ENCODE data around the gene CGB7. TPM values are rescaled to one million over a fixed set of nuclear protein-coding genes. Genes with fewer than 3 reads are reported as not detected.

CGB7 gene
- not detected in 2 replicates for total RNA-seq

DNA sequence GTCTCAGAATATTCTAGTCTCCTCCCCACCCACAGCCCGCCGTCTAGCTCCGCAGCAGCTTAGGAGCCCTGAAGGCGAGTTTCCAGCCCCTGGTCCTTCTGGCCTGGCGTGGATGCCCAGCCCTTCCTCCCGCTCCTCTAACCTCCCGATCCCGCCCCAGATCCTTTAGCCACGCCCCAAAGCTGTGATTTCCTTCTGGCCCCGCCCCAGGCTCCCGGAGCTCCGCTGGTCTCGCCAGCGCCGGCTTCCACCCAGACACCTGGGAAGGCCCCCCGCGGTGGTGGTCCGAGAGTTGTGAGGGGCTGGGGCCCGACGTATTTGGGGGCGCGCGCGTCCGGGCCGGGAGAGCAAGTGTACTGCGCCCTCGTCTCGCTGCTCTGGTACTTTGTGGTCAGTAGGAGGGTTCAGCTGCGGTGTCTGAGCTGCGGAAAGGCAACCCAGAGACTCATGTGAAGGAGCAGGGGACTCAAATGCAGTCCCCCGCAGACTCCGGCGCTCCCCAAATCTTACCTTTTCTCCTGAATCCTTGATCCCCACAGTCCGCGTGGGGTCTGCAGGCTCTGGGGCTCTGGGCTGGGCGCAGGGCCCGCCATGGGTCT is at the start of gene CGB7:
TSS of gene CGB7 (minus strand) at position 114 of the 599 bp plus-strand sequence. CDS start 2,374 bp downstream, outside the sequence.
- DNase-seq: peak; percentile 54

DNA sequence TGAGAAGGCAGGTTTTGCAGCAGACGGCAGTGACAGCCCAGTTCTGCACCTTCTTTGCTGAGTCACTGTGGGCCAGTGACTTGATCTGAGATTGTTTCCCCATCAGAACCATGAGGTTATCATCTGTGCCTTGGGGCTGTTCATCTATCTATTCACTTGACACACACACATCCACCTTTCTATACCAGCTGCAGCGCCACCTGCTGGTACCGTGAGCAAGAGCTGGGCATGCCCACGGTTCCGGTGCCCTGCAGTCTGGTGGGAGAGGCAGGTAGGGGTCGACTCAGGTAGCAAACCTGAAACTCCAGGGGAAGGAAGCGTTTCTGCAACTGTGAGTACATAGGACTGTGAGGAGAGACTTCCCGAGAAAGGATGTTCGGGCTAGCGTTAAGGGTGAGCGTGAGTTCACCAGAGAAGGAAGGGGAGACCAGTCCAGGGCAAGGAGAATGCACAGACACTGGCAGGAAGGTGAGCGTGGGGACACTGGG is 49.1 kb upstream of the CGB7 start:
- peak; percentile 74 for DNase-seq

DNA sequence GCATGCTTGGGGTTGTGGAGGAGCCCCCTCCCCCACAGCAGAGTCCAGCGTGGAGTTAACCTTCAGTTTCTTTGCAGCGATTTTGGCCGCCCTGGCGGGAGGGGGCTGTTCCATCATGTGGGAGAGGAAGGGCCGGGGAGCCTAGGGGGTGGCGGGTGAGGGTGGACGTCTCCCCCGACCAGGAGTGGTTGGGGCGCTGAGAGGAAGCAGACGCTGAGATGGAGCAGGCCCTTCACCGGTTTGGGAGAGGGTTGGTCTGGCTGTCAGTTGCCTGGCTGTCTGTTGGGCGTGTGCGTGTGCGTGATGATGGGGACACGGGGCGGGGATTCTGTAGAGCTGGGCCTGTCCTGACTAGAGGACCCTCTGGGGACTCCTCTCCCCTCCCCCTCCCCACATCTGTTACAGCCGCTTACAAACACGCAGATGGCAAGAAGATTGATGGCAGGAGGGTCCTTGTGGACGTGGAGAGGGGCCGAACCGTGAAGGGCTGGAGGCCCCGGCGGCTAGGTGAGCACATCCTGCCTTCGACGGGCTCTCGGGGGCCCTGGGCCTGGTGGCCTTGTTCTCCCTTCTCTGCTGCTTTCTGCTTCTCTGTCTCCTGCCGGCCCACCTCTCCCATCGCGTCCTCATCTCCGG is 46.8 kb upstream of the CGB7 start:
- DNase-seq: no peak

DNA sequence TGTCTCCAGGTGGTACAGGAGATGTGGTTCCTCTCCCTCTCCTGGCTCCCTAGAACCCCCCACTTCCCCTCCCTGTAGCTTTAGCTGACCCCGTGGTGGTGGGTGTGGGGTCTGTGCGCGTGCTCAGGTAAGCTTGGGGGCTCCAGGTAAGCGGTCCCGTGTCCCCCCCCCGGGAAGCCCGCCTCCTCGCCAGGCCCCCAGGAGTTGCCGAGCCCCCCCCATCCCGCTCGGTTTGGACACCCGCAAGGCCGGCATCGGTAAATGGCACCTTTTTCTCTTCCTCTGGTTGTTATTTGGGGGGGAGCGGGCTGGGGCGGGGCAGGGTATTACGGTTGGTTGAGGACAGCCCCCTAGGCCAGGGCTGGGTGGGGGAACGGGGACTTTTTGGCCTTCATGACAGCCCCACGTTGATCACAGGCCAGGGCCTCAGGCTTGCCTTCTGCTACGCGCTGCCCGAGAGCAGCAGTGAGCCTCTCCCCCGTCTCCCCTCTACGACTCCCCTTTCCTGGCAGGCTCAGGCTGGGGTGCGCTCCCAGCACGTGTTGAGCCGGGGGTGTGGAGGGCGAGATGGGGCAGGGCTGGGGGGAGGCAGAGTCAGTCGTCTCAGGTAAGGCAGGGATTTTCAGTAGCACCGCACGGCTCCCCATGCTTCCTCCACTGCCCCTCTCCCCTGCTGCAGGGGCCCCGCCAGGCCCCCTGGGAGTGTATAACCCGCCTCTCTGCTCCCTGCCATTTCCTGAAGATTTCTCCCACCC is 46.0 kb upstream of the CGB7 start:
- no peak for DNase-seq

DNA sequence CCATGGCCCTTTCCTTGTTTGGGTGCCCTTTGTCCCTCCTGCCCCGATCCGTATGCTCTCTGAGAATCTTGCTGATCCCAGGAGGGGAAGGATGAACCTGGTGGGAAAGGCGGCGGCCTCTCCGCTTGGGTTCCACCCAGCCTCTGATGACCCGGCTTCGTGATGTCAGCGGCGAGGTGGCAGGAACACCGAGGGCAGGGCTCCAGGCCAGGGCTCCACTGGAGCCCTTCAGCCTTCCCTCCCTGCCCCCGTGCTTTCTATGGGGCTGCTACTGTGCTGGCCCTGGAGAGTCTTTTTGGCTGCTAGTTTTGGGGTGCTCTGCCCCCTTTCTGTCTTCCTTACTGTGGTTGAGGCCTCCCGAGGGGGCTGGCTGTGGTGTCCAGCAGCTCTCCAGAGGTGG is 44.8 kb upstream of the CGB7 start:
- DNase-seq: no peak

DNA sequence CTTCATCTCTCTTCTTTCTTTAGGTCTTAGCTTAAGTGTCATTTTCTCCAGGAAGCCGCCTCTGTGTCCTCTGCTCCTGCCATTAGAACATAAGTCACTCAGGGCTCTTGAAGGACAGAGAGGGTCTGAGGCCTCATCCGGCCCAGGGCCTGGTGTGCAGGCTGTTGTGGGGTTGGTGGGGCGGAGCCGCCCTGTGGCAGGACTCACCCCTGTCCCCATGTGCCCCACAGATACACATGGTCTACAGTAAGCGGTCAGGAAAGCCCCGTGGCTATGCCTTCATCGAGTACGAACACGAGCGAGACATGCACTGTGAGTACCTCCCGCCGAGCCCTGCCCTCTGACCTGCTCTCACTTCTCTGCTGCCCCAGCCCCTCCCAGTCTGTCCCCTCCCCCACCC is 43.6 kb upstream of the CGB7 start:
- no peak for DNase-seq

DNA sequence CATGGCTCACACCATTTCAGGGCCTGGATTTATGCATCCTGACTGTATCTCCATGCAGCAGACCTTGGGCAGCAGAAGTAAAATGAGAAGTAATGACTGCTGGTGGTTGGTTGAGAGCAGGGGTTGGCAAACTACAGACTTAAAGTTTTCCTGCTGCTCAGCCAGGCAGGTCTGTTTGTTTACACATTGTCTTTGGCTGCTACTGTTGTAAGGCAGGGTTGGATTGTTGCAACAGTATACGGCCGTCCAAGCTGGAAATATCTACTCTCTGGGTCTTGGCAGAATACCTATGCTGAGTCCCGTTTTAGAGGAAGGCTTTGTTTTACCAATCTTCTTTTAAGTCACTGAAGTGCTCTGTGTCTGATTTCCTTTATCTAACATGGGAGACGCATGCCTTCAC is 41.2 kb upstream of the CGB7 start:
- no peak for DNase-seq

DNA sequence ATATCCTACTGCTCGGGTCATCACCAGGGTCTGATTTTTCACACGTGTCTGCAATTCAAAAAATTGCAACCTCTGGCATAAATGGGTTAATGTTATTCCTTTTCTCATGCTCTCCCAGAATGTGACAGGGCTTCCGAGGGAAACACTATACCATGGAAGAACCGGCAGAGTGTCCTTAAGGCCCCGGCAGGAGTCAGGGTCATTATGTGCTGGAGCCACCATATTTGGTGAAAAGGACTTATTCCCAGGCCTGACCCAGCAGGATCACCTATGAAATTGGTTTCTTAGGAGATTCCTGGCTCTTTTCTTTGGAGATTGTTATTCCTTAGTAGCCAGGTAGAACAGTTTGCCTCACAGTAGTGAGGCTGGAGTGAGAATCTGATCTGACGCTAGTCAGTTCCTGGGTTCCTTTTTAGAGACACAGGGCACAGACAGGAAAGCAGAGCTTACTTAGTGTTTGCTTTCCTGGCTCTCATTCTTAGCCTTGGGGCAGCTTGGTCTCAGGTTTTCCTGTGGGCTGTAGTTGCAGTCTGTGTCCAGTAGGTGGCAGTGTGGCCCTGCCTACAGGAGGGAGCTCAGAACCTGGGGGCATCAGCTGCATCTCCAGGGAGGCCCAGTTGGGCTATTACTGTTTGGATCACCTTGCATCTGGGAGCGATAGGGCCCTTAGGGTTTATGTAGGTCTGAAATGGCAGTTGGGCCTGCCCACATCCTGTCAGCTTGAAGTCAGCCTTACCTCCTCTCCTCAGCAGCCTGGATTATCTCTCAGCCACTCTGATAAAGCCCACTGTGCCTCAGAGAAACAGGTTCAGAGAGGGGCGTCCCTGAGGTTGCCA is 40.1 kb upstream of the CGB7 start:
- DNase-seq: peak; percentile 86

DNA sequence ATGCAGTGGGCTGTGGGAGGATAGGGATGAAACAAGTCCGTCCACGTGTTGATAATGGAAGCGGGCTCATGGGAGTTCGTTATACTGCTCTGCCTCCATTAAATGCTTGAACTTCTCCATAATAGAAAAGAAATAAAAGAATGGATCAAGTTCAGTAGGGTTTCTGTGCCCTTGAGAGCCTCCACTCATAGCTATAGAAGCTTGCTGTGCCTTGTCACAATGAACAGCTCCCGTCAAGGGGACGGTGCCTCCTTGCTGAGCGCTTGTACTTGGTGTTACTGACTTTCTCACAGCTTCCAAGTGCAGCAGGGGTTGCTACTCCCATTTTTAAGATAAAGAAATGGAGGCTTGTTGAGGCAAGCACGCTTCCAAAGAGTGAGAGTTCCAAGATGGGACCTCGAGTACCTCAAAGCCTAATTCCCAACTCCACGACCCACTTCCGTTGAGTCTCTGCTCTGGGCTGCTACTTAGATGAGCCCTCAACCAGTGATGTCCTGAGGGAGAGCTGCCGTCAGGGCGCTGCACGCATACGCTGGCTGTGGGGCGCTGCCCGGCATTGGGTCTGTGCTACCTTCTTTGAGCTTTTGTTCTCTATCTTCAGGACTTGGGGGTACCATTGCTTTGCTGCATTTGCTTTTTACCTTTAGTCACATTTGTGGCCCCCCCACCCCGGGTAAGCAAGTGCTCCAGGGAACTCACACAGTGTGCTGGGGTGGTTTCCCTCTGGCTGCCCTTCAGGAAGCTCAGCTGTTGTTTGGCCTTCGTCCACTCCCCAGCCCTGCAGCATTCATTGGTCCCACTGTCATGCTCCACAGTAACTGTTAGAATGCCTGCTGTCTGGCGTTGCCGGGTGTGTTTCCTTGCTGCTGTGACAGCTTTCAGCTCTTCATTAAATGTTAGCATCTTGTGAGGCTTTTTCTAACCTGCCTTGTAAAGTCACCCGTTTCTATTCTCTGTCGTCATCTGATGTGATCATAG is 37.2 kb upstream of the CGB7 start:
- no peak for DNase-seq

DNA sequence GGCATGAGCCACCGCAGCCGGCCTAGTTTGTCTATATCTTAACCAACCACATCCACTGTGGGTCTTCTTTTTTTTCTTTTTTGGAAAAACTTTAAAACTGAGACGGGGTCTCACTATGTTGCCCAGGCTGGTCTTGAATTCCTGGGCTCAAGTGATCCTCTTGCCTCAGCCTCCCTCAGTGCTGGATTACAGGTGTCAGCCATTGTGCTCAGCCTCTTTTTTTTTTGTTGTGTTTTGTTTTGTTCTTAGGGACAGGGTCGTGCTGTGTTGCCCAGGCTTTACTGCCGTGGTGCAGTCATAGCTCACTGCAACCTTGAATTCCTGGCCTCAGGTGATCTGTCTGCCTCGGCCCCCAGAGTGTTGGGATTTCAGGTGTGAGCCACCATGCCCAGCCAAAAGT is 35.1 kb upstream of the CGB7 start:
- no peak for DNase-seq

DNA sequence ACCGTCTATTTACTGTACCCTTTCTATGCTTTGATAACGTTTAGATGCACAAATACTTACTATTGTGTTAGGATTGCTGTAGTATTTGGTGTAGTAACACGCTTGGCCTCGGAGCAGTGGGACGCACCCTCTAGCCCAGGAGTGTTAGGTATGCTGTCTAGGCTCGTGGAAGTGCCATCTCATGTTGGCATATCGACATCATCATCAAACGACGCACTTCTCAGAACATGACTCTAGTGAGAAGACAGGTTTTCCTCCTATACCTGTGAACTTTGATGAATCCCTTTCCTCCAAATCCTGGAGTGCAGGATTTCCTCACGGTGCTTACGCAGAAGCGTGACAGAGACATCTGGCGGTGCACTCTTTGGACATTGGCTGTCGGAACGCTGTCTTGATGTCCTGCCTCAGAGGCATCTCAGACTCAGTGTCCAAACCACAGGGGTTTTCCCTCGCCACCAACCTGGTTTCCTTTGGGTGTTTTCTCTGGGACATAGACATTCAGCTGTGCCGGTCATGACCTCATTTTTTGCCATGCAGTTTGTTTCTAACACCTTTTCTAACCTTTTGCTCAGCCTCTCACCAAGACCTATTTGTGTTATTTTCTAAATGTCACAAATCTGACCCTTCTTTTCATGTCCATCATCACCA is 34.0 kb upstream of the CGB7 start:
- no peak for DNase-seq

DNA sequence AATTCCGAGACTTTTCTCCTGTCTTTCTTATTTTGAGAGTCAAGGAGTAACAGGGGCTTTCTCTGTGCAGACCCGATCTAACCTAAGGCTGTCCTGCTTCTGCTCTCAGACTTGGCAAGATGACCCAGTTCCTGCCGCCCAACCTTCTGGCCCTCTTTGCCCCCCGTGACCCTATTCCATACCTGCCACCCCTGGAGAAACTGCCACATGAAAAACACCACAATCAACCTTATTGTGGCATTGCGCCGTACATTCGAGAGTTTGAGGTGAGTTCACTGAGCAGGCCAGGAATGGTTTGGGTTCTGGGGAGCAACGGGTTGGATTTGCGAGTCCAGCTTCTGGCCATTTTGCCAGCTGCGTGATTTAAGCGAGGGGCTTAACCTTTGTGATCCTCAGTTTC is 28.7 kb upstream of the CGB7 start:
- DNase-seq: no peak

DNA sequence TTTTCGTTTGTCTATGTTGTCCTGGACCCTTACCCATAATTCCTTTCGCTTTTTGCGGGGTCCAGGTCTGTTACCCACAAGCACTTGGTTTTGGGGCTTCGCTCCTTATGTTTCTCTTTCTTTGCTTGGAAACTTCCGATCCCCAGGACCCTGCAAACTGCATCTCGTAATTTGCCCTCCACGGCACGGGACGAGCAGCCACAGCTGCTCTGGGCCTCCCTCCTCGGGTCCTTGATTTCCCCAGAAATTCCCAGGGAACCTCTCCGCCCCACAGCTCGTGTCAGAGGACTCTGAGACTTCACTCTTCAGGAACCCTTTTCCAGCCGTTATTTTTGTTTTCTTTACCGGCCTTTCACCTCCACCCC is 28.3 kb upstream of the CGB7 start:
- DNase-seq: no peak

DNA sequence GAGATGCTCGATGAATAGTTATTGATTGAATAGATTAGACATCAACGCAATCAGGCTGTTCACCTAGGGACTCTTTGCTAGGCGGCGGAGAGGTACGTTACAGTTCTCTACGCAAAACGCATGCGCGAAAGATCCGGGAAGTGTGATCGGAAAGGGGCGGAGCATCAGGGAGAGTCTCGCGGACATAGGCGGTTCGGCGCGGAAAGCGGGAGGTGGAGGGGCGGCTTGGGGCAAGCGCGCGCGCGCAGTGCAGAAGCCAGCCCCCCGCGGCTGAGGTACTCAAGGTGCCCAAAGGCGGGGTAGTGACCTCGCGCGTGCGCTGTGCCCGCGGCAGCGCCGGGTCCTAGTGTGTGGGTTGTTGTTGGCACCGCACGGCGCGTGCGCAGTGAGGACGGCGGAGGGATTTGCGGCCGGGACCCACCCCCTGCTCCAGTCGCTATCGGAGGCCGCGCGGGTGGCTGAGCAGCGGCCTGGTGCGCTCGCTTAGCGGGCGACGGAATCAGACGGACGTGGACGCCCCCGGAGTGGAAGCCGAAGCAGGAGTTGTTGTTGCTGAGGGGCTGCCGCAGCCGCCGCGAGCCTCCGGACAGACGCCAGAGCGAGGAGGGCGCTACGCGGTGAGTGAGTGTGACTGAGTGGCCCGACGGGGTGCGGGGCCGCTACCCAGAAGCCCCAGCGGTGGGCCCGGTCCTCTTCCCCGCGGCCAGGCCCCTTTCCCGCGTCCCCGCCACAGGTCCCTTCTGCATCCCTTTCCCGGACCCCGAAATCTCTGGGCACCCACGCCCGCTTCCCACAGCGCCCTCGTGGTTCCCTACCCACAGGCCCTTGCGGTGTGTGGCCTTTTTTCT is 27.7 kb upstream of the CGB7 start, which contains the start of gene SNRNP70:
TSS of gene SNRNP70 (plus strand) at position 432 of the 848 bp plus-strand sequence. CDS start 964 bp downstream, outside the sequence.
- peak; percentile 100 for DNase-seq

DNA sequence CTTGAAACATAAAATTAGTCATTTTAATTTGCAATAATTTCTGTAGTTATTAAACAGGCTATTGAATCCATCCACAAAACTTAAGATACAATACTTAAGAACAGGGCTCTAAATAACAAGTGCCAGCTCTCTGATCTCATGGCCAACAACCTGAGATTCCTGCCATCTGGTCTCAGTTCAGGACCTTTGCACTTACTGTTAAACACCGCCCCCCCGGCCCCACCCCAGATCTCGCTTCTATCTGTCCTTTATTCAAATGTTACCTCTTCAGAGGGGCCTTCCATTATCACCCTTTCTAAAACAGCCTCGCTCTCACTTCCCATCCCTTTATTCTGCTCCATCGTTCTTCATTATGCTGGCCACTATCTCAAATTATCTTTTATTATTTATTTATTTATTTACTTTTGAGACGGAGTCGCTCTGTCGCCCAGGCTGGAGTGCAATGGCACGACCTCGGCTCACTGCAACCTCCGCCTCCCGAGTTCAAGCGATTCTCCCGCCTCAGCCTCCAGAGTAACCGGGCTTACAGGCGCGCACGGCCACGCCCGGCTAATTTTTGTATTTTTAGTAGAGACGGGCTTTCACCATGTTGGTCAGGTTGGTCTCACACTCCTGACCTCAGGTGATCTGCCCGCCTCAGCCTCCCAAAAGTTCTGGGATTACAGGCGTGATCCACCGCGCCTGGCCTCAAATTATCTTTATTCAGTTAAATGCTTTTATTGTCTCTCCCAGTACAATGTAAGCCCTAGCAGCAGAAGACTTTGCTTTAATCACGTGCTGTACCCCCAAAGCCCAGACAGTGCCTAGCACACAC is 26.9 kb upstream of the CGB7 start:
- no peak for DNase-seq

DNA sequence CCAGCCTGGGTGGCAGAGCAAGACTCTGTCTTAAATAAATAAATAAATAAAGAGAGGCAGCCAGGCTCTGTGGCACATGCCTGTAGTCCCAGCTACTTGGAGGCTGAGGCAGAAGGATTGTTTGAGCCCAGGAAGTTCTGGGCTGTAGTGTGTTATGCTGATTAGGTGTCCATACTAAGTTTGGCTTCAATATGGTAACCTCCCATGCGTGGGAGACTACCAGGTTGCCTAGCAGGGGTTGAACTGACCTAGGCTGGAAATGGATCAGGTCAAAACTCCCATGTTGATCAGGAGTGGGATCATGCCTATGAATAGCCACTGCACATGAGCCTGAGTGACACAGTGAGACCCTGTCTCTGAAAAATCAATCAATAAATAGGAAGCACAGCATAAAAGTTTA is 23.7 kb upstream of the CGB7 start:
- DNase-seq: no peak

DNA sequence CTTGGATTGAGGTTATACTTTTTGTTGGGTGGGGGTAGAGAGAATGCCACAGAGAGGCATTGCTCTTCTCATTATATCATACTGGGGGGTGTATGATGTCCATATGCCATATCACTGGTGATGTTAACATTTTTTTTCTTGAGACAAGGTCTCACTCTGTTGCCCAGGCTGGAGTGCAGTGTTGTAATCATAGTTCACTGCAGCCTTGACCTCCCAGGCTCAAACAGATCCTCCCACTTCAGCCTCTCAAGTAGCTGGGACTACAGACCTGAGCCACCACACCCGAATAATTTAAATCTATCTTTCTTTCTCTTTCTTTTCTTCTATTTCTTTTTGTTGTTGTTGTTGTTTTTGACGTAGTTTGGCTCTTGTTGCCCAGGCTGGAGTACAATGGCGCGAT is 22.8 kb upstream of the CGB7 start:
- no peak for DNase-seq

DNA sequence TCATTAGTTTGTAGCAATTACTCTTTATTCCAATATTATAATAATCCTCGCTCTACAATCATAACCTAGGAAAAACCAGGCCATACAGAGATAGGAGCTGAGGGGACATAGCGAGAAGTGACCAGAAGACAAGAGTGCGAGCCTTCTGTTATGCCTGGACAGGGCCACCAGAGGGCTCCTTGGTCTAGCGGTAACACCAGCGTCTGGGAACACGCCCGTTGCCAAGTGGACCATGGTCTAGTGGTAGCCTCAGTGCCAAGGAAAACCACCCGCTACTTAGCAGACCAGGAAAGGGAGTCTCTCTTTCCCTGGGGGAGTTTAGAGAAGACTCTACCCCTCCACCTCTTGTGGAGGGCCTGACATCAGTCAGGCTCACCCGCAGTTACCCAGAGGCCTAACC is 17.3 kb upstream of the CGB7 start:
- peak; percentile 76 for DNase-seq

Data from dermis blood vessel endothelial cell (primary cell).